Left lung (tissue), 10 donors: ENCODE results near the gene ZBTB7B. TPM values are rescaled to one million over a fixed set of nuclear protein-coding genes. Genes with fewer than 3 reads are reported as not detected.

Source experiments
- ATAC-seq: fragments of 200-7000 bp; cut with Tn5 transposase; one replicate; pipeline ENCODE4 v1.9.1; 2020; ENCODE audit warnings: moderate library complexity
- DNase-seq, 4 donors: peaks; one replicate each; pipeline ENCODE4 v3.0.0-alpha.2; 2013 to 2020
- H3K27ac ChIP-seq, 2 donors: fragments of 200-600 bp; sonication (generic) in 1 of 2; one replicate each; pipeline versions ENCODE4 v1.5.0 to v1.8.0; 2020 to 2021
- H3K27me3 ChIP-seq, 2 donors: fragments of 200-600 bp; sonication (generic) in 1 of 2; one replicate each; pipeline versions ENCODE4 v1.5.0 to v1.8.0; 2020 to 2021
- H3K36me3 ChIP-seq, 2 donors: fragments of 200-600 bp; sonication (generic) in 1 of 2; one replicate each; pipeline versions ENCODE4 v1.5.0 to v1.8.0; 2020 to 2021
- H3K4me1 ChIP-seq, 2 donors: fragments of 200-600 bp; one replicate each; pipeline ENCODE4 v1.8.0; 2021
- H3K4me3 ChIP-seq, 2 donors: fragments of 200-600 bp; sonication (generic) in 1 of 2; one replicate each; pipeline versions ENCODE4 v1.5.0 to v1.8.0; 2020 to 2021; ENCODE audit warnings: mild to moderate bottlenecking in 1 of 2
- H3K9me3 ChIP-seq, 2 donors: fragments of 200-600 bp; sonication (generic) in 1 of 2; one replicate each; pipeline versions ENCODE4 v1.5.0 to v1.8.0; 2020 to 2021
- intact Hi-C, 2 donors: fragments of 100-400 bp; cut with DNase I; formaldehyde crosslinking; loops; one replicate each; pipeline versions ENCODE4 v1.11.2 to v1.14.2; 2022
- polyA plus RNA-seq, 6 donors: library from polyadenylated mRNA; unstranded; fragments of 120-200 nt; gene quantifications; one replicate each; pipeline ENCODE4 v1.2.1, GENCODE V29; 2013; ENCODE audit not compliant: insufficient read length in 6 of 6
- total RNA-seq, 2 donors: library from RNA; stranded (reverse); fragmentation: NEBNext Ultra II Directional; extraction: Animal tissue kit (Norgen Biotek cat#: 25700); gene quantifications; one replicate each; pipeline ENCODE4 v1.2.1, GENCODE V29; 2021
- TF ChIP-seq, protein P1 (sequence below), 2 donors: fragments of 200-600 bp; sonication (generic) in 1 of 2; IDR thresholded peaks; one replicate each; pipeline versions ENCODE4 v1.5.0 to v1.8.0; 2021; ENCODE audit warnings: antibody characterized with exemption in 2 of 2
- donor health status: DM: no; HTN: yes; CAD: no.
- donor health status: DM: no; HTN: no; CAD: no.

ZBTB7B gene
- total and polyA plus RNA-seq, 8 donors = 14.4 to 104 (median 19.0) TPM

DNA sequence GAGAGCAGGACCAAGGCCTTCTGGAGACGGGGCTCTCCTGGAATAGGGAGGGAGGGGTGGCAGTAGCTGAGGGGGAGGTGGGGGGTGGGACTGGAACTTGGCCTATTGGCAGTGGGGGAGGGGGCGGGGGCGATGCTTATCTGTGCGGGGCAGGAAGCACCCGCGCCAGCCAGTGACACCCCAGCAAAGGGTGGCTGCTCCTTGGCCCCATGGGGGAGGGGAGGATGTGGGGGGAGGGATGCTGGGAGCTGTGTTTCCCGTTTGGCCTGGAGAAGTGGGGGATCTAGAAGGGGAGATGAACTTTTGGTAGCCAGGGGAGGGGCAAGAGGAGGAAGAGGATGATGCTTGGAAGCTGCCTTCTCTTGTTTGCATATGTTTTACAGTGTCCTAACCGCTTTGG, 11.0 kb downstream of the ZBTB7B start:
- intact Hi-C loops = no loop called here
- Histone ChIP-seq H3K4me1 (peaks cover 29 to 99% of the 10 kb centered on the region in 2 donors), H3K36me3 (peaks cover 0 to 56% of the 10 kb centered on the region in 2 donors), H3K27ac (peak overlapping the region in 1 of 2 donors; percentile 95), H3K27me3 (no peaks in the 10 kb centered on the region), H3K9me3 (no peaks in the 10 kb centered on the region), H3K4me3 (no peak overlapping the region)
- TF ChIP-seq, protein P1, sequence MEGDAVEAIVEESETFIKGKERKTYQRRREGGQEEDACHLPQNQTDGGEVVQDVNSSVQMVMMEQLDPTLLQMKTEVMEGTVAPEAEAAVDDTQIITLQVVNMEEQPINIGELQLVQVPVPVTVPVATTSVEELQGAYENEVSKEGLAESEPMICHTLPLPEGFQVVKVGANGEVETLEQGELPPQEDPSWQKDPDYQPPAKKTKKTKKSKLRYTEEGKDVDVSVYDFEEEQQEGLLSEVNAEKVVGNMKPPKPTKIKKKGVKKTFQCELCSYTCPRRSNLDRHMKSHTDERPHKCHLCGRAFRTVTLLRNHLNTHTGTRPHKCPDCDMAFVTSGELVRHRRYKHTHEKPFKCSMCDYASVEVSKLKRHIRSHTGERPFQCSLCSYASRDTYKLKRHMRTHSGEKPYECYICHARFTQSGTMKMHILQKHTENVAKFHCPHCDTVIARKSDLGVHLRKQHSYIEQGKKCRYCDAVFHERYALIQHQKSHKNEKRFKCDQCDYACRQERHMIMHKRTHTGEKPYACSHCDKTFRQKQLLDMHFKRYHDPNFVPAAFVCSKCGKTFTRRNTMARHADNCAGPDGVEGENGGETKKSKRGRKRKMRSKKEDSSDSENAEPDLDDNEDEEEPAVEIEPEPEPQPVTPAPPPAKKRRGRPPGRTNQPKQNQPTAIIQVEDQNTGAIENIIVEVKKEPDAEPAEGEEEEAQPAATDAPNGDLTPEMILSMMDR (IDR thresholded peaks at IDR 0.05) = no peak
- DNase-seq (no peak), ATAC-seq (no peak)

DNA sequence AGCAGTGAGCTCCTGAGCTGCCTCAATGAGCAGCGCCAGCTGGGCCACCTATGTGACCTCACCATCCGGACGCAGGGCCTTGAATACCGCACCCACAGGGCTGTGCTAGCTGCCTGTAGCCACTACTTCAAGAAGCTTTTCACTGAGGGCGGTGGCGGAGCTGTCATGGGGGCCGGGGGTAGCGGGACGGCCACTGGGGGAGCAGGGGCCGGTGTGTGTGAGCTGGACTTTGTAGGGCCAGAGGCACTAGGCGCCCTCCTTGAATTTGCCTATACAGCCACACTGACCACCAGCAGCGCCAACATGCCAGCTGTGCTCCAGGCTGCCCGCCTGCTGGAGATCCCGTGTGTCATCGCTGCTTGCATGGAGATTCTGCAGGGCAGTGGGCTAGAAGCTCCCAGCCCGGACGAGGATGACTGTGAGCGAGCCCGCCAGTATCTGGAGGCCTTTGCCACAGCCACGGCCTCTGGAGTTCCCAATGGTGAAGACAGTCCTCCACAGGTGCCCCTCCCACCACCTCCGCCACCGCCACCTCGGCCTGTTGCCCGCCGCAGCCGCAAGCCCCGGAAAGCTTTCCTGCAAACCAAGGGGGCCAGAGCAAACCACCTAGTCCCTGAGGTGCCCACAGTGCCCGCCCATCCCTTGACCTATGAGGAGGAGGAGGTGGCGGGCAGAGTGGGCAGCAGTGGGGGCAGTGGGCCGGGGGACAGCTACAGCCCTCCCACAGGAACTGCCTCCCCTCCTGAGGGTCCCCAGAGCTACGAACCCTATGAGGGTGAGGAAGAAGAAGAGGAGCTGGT, 12.3 kb downstream of the ZBTB7B start:
- intact Hi-C loops = no loop called here
- no peak for DNase-seq
- peaks cover 33 to 90% of the 10 kb centered on the region in 2 donors for H3K4me1 ChIP-seq
- H3K27ac ChIP-seq = peak overlapping the region in 1 of 2 donors; percentile 78
- ATAC-seq = no peak
- H3K27me3 ChIP-seq = no peaks in the 10 kb centered on the region
- H3K9me3 ChIP-seq = no peaks in the 10 kb centered on the region
- H3K36me3 ChIP-seq = peaks cover 0 to 65% of the 10 kb centered on the region in 2 donors
- H3K4me3 ChIP-seq = no peak overlapping the region
- TF ChIP-seq, protein P1 (IDR thresholded peaks at IDR 0.05) = no peak

DNA sequence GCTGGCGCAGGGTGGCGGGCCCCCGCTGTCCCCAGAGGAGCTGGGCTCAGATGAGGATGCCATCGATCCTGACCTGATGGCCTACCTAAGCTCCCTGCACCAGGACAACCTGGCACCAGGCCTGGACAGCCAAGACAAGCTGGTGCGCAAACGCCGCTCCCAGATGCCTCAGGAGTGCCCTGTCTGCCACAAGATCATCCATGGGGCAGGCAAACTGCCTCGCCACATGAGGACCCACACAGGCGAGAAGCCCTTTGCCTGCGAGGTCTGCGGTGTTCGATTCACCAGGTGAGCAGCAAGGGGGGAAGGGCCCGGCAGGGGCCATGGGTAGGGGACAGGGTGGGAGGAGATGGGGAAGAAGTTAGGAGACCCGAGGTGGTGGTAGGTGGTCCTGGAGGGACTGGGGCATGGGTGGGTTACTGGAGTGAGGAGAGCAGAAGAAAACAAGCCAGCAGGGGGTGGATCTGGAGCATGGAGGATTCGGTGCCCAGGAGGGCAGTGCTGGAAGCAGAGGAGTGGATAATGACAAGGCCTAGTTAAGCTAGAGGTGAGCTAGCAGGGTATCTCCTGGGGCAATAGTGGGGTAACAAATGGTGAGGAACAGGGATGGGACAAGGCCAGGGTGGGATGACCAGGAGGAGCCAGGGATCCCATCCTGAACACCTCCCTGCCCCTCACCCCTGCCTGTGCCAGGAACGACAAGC, 13.1 kb downstream of the ZBTB7B start:
- H3K27me3 ChIP-seq = no peaks in the 10 kb centered on the region
- ATAC-seq = no peak
- TF ChIP-seq, protein P1 (IDR thresholded peaks at IDR 0.05) = no peak
- H3K4me3 ChIP-seq = no peak overlapping the region
- H3K9me3 ChIP-seq = no peaks in the 10 kb centered on the region
- peak overlapping the region in 1 of 2 donors; percentile 78 for H3K27ac ChIP-seq
- DNase-seq = no peak
- intact Hi-C loops = no loop called here
- peaks cover 33 to 83% of the 10 kb centered on the region in 2 donors for H3K4me1 ChIP-seq
- peaks cover 0 to 65% of the 10 kb centered on the region in 2 donors for H3K36me3 ChIP-seq

DNA sequence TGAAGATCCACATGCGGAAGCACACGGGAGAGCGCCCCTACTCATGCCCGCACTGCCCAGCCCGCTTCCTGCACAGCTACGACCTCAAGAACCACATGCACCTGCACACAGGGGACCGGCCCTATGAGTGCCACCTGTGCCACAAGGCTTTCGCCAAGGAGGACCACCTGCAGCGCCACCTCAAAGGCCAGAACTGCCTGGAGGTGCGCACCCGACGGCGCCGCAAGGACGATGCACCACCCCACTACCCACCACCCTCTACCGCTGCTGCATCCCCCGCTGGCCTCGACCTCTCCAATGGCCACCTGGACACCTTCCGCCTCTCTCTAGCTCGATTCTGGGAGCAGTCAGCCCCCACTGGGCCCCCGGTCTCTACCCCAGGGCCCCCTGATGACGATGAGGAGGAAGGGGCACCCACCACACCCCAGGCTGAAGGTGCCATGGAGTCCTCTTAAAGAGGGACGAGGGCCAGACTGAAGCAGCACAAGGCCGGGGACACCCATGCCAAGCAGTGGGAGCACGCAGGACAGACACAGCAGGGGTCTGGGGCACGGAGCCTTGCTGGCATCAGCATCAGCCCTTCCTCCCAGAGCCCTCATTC, 13.7 kb downstream of the ZBTB7B start:
- DNase-seq (no peak), ATAC-seq (no peak)
- H3K4me1 ChIP-seq = peaks cover 30 to 76% of the 10 kb centered on the region in 2 donors
- H3K9me3 ChIP-seq = no peaks in the 10 kb centered on the region
- intact Hi-C loops = no loop called here
- peaks cover 0 to 61% of the 10 kb centered on the region in 2 donors for H3K36me3 ChIP-seq
- H3K4me3 ChIP-seq = peak overlapping the region in 1 of 2 donors; percentile 36
- no peaks in the 10 kb centered on the region for H3K27me3 ChIP-seq
- TF ChIP-seq, protein P1 (IDR thresholded peaks at IDR 0.05) = no peak
- peak overlapping the region; percentile 74 to 78 for H3K27ac ChIP-seq
